GM10847 (cell line): Measurements from ENCODE around the gene PIEZO1.

Experiments used
- POLR2A ChIP-seq: IDR thresholded peaks from 2 replicates; pipeline ENCODE4 v1.6.1; 2011; ENCODE audit not compliant: insufficient read length; ENCODE audit errors: extremely low read depth

Gene PIEZO1

DNA sequence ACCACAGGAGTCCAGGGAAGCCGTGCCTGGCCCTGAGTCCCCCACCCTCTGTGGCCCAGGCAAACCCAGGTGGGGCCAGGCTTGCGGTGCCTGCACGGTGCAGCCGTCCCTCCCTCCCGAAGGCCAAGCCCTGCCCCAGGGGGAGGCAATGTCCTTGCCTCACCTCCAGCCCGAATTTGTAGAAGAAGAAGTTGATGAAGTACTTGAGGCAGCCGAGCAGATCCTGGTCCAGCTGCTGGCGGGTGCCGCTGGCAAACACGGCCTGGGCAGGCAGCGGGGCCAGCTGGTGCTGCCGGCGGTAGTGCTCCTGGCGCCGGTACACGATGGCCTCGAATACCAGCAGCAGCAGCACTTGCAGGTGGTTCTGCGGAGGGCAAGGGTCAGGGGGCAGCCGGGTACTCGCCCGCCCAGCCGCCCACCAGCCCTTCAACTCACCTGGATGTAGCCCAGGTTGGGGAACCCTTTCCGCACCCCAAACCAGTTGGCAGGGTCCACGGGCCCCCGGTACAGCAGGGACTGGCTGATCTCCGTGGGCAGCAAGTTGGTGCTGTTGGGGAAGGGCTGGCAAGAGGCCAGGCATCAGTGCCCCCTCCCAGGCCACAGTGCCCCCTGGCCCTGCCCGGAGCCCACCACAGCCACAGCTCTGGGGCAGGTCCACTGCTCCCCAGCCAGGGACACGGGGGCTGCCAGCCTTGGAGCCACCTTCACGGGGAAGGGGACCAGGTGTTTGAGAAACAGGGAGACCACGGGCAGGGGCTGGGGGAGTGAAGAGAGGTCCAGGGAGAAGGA is 52.7 kb downstream of the PIEZO1 start:
- TF ChIP-seq POLR2A: no peak

DNA sequence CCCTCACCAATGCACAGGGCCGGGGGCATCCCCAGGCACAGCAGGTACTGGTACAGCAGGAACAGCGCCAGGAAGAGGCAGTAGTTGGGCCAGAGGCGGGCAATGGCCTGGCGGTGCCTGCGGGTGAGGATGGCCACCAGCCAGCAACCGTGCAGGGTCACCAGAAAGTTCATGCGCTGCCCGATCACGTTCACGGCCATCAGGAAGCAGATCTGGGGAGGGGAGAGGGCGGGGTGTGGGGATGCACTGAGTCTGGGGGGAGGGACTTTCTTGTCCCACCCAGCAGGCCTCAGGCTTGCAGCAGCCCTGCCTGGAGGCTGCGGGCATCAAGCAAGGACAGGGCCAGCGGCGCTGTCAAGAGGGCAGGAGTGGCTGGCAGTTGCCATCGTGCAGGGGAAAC is 53.3 kb downstream of the PIEZO1 start:
- TF ChIP-seq POLR2A: no peak

DNA sequence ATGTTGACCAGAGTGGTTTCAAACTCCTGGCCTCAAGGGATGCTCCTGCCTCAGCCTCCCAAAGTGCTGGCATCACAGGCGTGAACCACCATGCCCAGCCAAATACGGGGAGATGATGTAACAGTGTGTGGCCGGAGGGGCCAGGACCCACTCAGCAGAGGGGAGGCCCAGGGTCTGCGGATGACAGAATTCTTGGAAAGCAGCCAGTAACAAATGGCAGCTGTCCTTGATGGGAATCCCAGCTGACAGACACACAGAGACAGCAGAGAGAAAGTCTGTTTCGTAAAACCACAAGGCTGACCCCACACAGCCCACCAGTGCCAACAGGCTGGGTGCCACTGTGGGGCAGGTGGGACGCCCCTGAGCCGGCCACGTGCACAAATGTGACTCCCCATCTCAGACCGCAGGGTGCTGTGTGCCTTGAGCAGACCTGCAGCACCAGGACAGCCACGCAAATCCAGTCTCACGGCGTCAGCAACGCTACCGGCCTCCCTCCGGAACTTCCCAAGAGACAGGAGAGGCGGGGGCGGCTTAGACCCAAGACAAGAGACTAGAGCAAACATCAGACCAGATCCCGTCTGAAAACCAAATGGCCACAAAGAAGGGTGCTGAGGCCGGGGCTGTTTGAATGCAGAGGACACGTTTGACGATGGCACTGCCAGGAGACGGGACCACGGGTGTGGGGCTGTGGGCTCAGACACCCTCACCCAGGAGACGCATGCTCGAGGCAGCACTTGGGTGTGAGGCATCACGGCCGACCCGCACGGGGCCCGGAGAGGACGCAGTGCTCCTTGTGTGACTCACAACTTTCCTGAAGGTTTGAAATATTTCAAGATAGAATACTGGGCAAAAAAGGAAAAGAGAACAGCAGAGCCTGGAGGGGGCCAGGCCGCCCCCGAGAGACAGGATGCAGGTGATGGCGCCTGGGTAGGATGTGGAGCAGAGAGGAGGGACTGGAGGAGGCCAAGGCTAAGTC is 54.1 kb downstream of the PIEZO1 start:
- TF ChIP-seq POLR2A: no peak

- no peak for TF ChIP-seq POLR2A
These were observed 57.1 kb downstream of the PIEZO1 start for GRCh38 chr16:88727871-88728270.

GRCh38 chr16:88726981-88727380 is 58.0 kb downstream of the PIEZO1 start:
- TF ChIP-seq POLR2A: no peak

- no peak for TF ChIP-seq POLR2A
These were observed 58.6 kb downstream of the PIEZO1 start for GRCh38 chr16:88726408-88726749.

GRCh38 chr16:88725609-88726407 is 59.2 kb downstream of the PIEZO1 start:
- TF ChIP-seq POLR2A: no peak

- TF ChIP-seq POLR2A: no peak
These were observed 60.0 kb downstream of the PIEZO1 start for GRCh38 chr16:88724855-88725555.

GRCh38 chr16:88723911-88724310 is 61.1 kb downstream of the PIEZO1 start:
- TF ChIP-seq POLR2A: no peak

DNA sequence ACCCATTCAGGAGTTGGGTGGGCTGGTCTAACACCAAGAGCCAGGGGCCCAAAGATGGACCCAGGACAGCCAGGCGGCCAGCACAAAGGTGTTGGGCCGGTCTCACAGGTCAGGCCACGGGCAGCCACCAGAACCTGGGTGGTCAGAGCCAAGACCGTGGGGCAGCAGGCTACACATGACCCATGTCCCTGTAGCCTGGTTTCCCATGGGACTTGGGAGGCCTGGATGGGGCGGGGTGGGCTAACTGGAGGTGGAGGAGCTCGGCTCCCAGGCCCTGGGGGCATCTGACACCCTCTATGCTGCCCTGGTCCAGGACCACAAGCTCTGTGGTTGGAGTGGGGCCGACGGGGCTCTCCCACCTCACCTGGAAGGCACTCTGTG is 61.5 kb downstream of the PIEZO1 start:
- no peak for TF ChIP-seq POLR2A

- no peak for TF ChIP-seq POLR2A
These were observed 62.1 kb downstream of the PIEZO1 start for GRCh38 chr16:88722784-88723506.

GRCh38 chr16:88721815-88722755 is 62.9 kb downstream of the PIEZO1 start:
- no peak for TF ChIP-seq POLR2A

DNA sequence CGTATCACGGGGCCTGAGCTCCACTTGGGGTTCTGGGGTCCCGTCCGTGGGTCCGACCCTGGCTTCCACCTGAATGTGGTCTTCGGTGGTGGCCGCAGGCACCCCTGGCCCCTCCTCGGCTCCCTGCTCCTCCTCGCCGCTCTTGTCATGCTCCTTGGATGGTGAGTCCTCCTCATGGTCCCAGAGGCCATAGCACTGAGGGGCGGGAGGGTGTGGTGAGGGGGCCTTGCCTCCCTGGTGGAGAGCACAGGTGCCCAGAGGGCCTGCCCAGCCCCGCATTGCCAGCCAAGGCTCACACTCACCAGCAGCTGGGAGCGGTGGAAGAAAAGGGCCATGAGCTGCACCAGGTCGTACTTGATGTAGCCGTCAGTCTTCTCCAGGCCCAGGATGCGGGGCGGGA is 63.8 kb downstream of the PIEZO1 start:
- no peak for TF ChIP-seq POLR2A
